Brain microvascular endothelial cell (primary cell): ENCODE data around the gene MRPL38.

ENCODE experiments used
- DNase-seq: peaks from one replicate; pipeline ENCODE4 v3.0.0-alpha.2; 2020
- H3K27ac ChIP-seq: fragments of 250-450 bp; sonication (Bioruptor Pico); 2 replicates; pipeline ENCODE4 v1.5.1; 2020; ENCODE audit warnings: mild to moderate bottlenecking, moderate library complexity
- H3K27me3 ChIP-seq: fragments of 250-450 bp; sonication (Bioruptor Pico); replicated peaks from 2 replicates; pipeline ENCODE4 v1.5.1; 2020; ENCODE audit warnings: mild to moderate bottlenecking
- H3K36me3 ChIP-seq: fragments of 250-450 bp; sonication (Bioruptor Pico); replicated peaks from 2 replicates; pipeline ENCODE4 v1.5.1; 2020; ENCODE audit warnings: mild to moderate bottlenecking
- H3K4me3 ChIP-seq: 2 replicates; pipeline ENCODE4 v1.5.1; 2011; ENCODE audit warnings: low read depth, mild to moderate bottlenecking, control low read depth, low read length, moderate library complexity
- in situ Hi-C: cut with HindIII; loops from 2 replicates; pipeline ENCODE4 v1.10.0; 2017; ENCODE audit warnings: low sequenced_read_pairs, low pct_ligation_motif_present
- TF ChIP-seq, protein P1 (sequence below): IDR thresholded peaks from 2 replicates; pipeline ENCODE4 v1.5.1; 2011; ENCODE audit warnings: low read depth, mild to moderate bottlenecking, moderate library complexity, low read length, control low read depth, inconsistent platforms; ENCODE audit errors: missing control alignments

The MRPL38 gene

DNA sequence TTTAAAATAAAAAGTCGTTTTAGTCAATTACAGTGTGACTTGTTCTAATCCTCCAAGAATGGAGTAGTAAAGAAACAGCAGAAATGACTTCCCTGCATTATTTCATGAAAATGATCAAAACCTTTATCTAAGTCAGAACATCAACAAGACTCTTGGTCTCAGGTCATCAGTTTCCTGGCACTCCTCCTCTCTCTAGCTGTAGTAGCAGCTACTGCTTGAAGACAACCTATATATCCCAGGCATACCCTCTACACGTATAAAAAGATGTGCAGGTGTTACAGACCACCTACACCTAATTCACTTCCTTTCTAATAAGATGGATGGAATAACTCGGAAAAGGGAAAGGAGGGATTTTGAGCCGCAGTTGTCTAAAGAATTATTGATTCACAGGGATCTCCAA, 37.8 kb upstream of the MRPL38 start:
- no peak overlapping the region for H3K27ac ChIP-seq
- peaks cover 14% of the 10 kb centered on the region for H3K36me3 ChIP-seq
- in situ Hi-C loops: no loop called here
- no peak for DNase-seq
- TF ChIP-seq, protein P1, sequence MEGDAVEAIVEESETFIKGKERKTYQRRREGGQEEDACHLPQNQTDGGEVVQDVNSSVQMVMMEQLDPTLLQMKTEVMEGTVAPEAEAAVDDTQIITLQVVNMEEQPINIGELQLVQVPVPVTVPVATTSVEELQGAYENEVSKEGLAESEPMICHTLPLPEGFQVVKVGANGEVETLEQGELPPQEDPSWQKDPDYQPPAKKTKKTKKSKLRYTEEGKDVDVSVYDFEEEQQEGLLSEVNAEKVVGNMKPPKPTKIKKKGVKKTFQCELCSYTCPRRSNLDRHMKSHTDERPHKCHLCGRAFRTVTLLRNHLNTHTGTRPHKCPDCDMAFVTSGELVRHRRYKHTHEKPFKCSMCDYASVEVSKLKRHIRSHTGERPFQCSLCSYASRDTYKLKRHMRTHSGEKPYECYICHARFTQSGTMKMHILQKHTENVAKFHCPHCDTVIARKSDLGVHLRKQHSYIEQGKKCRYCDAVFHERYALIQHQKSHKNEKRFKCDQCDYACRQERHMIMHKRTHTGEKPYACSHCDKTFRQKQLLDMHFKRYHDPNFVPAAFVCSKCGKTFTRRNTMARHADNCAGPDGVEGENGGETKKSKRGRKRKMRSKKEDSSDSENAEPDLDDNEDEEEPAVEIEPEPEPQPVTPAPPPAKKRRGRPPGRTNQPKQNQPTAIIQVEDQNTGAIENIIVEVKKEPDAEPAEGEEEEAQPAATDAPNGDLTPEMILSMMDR: no peak
- no peak overlapping the region for H3K4me3 ChIP-seq
- no peaks in the 10 kb centered on the region for H3K27me3 ChIP-seq

DNA sequence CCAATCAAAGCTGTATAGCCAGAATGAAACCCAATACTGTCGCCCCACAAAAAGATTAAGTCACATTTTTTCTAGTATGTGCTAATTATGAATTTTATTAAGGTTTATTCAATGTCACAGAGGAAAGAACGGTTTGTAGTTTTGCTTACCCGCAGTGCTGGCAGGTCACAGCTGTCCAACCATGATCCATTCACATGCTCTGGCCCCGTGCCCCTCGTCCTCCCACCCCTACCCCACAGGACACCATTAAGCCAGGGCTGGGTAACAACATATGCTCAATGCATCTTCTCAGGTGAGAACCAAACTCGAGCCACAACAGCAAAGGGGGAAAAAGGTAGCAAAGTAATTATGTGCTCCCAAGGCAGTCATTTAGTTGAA, 36.7 kb upstream of the MRPL38 start:
- no peak overlapping the region for H3K27ac ChIP-seq
- TF ChIP-seq, protein P1: no peak

DNA sequence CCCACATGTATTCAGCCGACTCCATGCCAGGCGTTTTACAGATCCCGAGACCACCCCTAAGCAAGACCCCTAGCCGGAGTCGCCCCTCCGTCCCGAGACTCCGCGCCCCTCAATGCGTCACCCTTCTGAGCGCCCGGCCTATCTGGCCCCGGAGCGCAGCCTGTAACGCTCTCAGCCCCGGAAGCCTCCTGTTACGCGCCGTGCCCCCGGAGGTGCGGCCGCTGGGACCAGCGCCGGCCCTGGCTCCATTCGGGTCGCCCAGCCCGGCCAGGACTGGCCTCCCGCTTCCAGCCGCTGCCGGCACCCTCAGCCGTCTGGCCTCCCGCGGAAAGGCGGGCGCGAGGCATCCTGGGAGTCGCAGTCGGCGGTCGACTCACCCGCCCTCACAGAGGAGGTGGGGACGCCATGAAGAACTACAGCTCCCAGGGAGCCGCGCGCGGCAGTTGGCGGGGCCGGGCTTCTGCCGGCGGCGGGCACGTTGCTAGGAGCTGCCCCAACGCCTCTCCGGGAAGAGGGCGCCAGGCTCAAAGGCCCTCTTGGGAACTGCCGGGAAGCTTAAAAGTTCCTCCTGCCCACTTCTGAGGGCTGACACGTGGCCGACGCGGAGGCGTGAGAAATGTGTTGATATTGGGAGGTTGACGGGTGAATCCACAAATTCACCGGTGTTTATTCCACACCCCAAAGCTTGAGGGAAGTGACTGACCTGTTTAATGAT, 36.2 kb upstream of the MRPL38 start, which contains the start of gene FBF1:
TSS of gene FBF1 (minus strand) at position 316 of the 715 bp plus-strand sequence. CDS start 2,893 bp downstream, outside the sequence.
- H3K27me3 ChIP-seq: no peaks in the 10 kb centered on the region
- peak within 1 kb of the TSS; percentile 46 for H3K27ac ChIP-seq
- peak within 1 kb of the TSS; percentile 80 for H3K4me3 ChIP-seq
- H3K36me3 ChIP-seq: peaks cover 2% of the 10 kb centered on the region
- in situ Hi-C loops: no loop called here
- TF ChIP-seq, protein P1: peak; percentile 5
- peak; percentile 89 for DNase-seq

More for the DNA sequence above, 36.7 kb upstream of the MRPL38 start:
- DNase-seq: no peak
- peak overlapping the region; percentile 80 for H3K4me3 ChIP-seq
- no peaks in the 10 kb centered on the region for H3K27me3 ChIP-seq
- peaks cover 7% of the 10 kb centered on the region for H3K36me3 ChIP-seq
- in situ Hi-C loops: no loop called here

DNA sequence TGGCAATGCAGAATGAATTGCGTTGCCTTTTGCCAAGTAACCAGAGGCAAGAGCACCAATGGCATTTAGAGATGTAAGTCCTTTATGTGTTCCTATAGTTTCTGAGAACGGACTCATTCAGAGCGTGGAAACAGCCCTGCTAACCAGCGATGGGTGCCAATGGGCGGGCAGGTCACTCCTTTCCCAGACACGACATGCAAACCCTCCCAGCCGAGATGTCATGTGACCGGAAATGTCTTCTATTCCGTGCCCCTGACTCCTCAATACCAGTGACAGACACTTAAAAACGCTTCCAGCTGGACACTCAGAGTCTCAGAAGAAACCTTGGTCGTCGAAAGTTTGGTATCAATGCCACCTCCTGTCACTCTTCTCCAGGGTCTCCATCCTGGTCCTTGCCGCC, 33.0 kb upstream of the MRPL38 start:
- Histone ChIP-seq H3K36me3 (no peaks in the 10 kb centered on the region), H3K4me3 (no peak overlapping the region), H3K27ac (no peak overlapping the region), H3K27me3 (no peaks in the 10 kb centered on the region)
- TF ChIP-seq, protein P1: no peak
- in situ Hi-C loops: no loop called here
- DNase-seq: no peak

DNA sequence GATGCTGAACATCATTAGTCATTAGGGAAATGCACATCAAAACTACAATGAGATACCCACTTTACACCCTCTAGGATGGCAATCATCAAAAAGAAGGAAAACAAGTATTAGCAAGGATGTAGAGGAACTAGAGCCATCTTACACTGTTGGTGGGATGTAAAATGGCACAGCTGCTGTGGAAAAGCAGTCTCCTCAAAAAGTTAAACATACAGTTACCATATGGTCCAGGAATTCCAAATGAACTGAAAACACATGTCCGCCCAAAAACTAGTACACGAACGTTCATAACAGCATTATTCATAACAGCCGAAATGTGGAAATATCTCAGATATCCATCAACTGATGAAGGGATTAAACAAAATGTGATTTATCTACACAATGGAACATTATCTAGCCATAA, 29.1 kb upstream of the MRPL38 start:
- DNase-seq: no peak
- no peak overlapping the region for H3K4me3 ChIP-seq
- TF ChIP-seq, protein P1: no peak
- in situ Hi-C loops: no loop called here
- no peak overlapping the region for H3K27ac ChIP-seq
- no peaks in the 10 kb centered on the region for H3K27me3 ChIP-seq
- H3K36me3 ChIP-seq: no peaks in the 10 kb centered on the region

DNA sequence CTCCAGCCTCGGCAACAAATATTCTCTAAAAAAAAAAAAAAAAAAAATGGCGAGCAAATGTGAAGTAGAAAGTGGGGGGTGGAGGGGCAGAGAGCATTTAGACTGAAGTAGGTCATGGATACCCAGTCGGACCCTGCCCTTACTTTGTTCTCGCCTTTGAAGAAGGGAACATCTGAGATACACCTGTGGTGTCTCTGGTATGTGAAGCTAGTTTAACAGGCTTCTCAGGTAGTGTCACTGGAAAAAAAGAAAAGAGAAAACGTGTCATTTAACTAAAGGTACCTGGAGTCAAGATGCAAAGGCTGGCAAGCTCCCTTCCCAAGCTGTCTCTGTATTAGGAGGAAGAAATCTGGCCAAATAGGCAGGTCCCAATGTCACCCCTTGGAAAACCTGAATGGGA, 28.2 kb upstream of the MRPL38 start:
- no peak overlapping the region for H3K27ac ChIP-seq
- no peak overlapping the region for H3K4me3 ChIP-seq
- in situ Hi-C loops: no loop called here
- H3K27me3 ChIP-seq: no peaks in the 10 kb centered on the region
- TF ChIP-seq, protein P1: no peak
- H3K36me3 ChIP-seq: no peaks in the 10 kb centered on the region
- no peak for DNase-seq
